Measurements from ENCODE around the gene CTDSPL.

The CTDSPL gene

GRCh38 chr3:37918627-37919026 is 56.9 kb downstream of the CTDSPL start:
- no peak overlapping the region for H4K8ac ChIP-seq (ENCODE audit: low read length)
- H2AK5ac ChIP-seq (ENCODE audit: low read length, severe bottlenecking) = no peak overlapping the region
- H2BK120ac ChIP-seq (ENCODE audit: low read depth, low read length) = no peak overlapping the region
- H3K9me3 ChIP-seq (ENCODE audit: control insufficient read depth, low read length) = no peaks in the 10 kb centered on the region
- H3K14ac ChIP-seq (ENCODE audit: low read length in 2 of 2) = no peak overlapping the region
- H3K18ac ChIP-seq (ENCODE audit: low read depth in 1 of 2, low read length in 2 of 2) = no peak overlapping the region
- DNase-seq = no peak
- no peak overlapping the region for H3K27ac ChIP-seq (ENCODE audit: low read length, poor library complexity, severe bottlenecking)
- H2AFZ ChIP-seq (ENCODE audit: low read depth, low read length) = no peak overlapping the region
- peaks cover 32% of the 10 kb centered on the region for H3K79me1 ChIP-seq (replicated peaks; ENCODE audit: low read length, poor library complexity, severe bottlenecking)
- peaks cover 16% of the 10 kb centered on the region for H3K4me1 ChIP-seq (ENCODE audit: control insufficient read depth, insufficient read depth, low read depth, low read length)
- no peaks in the 10 kb centered on the region for H3K27me3 ChIP-seq (ENCODE audit: control insufficient read depth in 1 of 2, insufficient read depth in 1 of 2, low read length in 2 of 2)
- no peak overlapping the region for H3K4me2 ChIP-seq (ENCODE audit: low read length, poor library complexity, severe bottlenecking)
- H3K9ac ChIP-seq (ENCODE audit: low read length) = no peak overlapping the region
- H2BK15ac ChIP-seq (ENCODE audit: low read depth, poor library complexity, severe bottlenecking) = no peak overlapping the region
- no peak overlapping the region for H4K91ac ChIP-seq (ENCODE audit: low read length)
- no peak overlapping the region for H3K4ac ChIP-seq (ENCODE audit: low read depth in 1 of 2, low read length in 2 of 2)
- H3K36me3 ChIP-seq (ENCODE audit: control insufficient read depth in 1 of 2, insufficient read depth in 2 of 2, low read depth in 1 of 2, low read length in 2 of 2) = peaks cover 0 to 2% of the 10 kb centered on the region in 2 experiments
- no peak overlapping the region for H3K4me3 ChIP-seq (ENCODE audit: insufficient read depth in 1 of 2, low read depth in 1 of 2, low read length in 2 of 2)
- no peak overlapping the region for H3K23ac ChIP-seq (ENCODE audit: low read length in 2 of 2)
- H2BK12ac ChIP-seq (ENCODE audit: low read length in 2 of 2) = no peak overlapping the region
- no peak overlapping the region for H2BK5ac ChIP-seq (ENCODE audit: low read depth, low read length, poor library complexity, severe bottlenecking)
- no CpG with 5 or more reads among the region's 1 CpG for WGBS

- Histone ChIP-seq H2BK15ac (ENCODE audit: low read depth, poor library complexity, severe bottlenecking) (no peak overlapping the region), H4K91ac (ENCODE audit: low read length) (no peak overlapping the region), H3K9ac (ENCODE audit: low read length) (no peak overlapping the region), H3K14ac (ENCODE audit: low read length in 2 of 2) (no peak overlapping the region), H3K4me2 (ENCODE audit: low read length, poor library complexity, severe bottlenecking) (no peak overlapping the region), H3K18ac (ENCODE audit: low read depth in 1 of 2, low read length in 2 of 2) (no peak overlapping the region), H3K36me3 (ENCODE audit: control insufficient read depth in 1 of 2, insufficient read depth in 2 of 2, low read depth in 1 of 2, low read length in 2 of 2) (peaks cover 0 to 2% of the 10 kb centered on the region in 2 experiments), H3K79me1 (replicated peaks; ENCODE audit: low read length, poor library complexity, severe bottlenecking) (peaks cover 33% of the 10 kb centered on the region), H2AK5ac (ENCODE audit: low read length, severe bottlenecking) (no peak overlapping the region), H3K9me3 (ENCODE audit: control insufficient read depth, low read length) (no peaks in the 10 kb centered on the region), H3K4ac (ENCODE audit: low read depth in 1 of 2, low read length in 2 of 2) (no peak overlapping the region), H2BK12ac (ENCODE audit: low read length in 2 of 2) (peak overlapping the region in 1 of 2 experiments; percentile 65), H3K4me1 (ENCODE audit: control insufficient read depth, insufficient read depth, low read depth, low read length) (peaks cover 20% of the 10 kb centered on the region), H3K27me3 (ENCODE audit: control insufficient read depth in 1 of 2, insufficient read depth in 1 of 2, low read length in 2 of 2) (no peaks in the 10 kb centered on the region), H3K23ac (ENCODE audit: low read length in 2 of 2) (no peak overlapping the region), H3K4me3 (ENCODE audit: insufficient read depth in 1 of 2, low read depth in 1 of 2, low read length in 2 of 2) (no peak overlapping the region), H2AFZ (ENCODE audit: low read depth, low read length) (no peak overlapping the region), H2BK120ac (ENCODE audit: low read depth, low read length) (no peak overlapping the region), H4K8ac (ENCODE audit: low read length) (peak overlapping the region; percentile 35), H3K27ac (ENCODE audit: low read length, poor library complexity, severe bottlenecking) (no peak overlapping the region), H2BK5ac (ENCODE audit: low read depth, low read length, poor library complexity, severe bottlenecking) (no peak overlapping the region)
- WGBS = 92% methylated on average over 4 of the region's 4 CpGs
- DNase-seq = no peak
Measured at GRCh38 chr3:37920156-37920699, 58.5 kb downstream of the CTDSPL start.

DNA sequence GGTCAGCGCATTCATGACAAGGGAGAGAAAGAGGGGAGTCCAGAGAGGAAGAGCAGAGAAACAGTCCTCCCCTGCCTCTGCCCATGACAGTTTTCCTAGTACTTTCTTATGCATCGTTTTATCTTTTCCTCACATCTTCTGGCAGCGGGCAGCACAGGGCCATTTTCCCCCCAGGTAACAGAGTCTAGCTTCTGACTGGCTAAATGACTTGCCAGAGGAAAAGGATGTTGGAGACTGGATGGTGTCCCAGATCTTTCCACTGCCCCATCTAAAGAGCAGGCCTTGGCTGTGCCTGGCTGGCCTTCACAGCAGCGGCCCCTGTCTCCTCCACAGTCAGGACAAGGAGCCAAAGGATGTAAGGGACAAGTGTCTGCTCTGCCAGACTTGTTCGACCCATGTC is 59.3 kb downstream of the CTDSPL start:
- no peaks in the 10 kb centered on the region for H3K9me3 ChIP-seq (ENCODE audit: control insufficient read depth, low read length)
- no peak for DNase-seq
- WGBS = 100% methylated on average over 5 of the region's 5 CpGs

GRCh38 chr3:37922721-37923568 is 61.3 kb downstream of the CTDSPL start:
- H2AFZ ChIP-seq (ENCODE audit: low read depth, low read length) = no peak overlapping the region
- peak overlapping the region in 1 of 2 experiments; percentile 3 for H3K23ac ChIP-seq (ENCODE audit: low read length in 2 of 2)
- peak overlapping the region in 1 of 2 experiments; percentile 19 for H3K18ac ChIP-seq (ENCODE audit: low read depth in 1 of 2, low read length in 2 of 2)
- H3K9me3 ChIP-seq (ENCODE audit: control insufficient read depth, low read length) = no peaks in the 10 kb centered on the region
- H2BK12ac ChIP-seq (ENCODE audit: low read length in 2 of 2) = no peak overlapping the region
- peak overlapping the region; percentile 1 for H4K8ac ChIP-seq (ENCODE audit: low read length)
- H2BK120ac ChIP-seq (ENCODE audit: low read depth, low read length) = no peak overlapping the region
- H3K4me3 ChIP-seq (ENCODE audit: insufficient read depth in 1 of 2, low read depth in 1 of 2, low read length in 2 of 2) = peak overlapping the region in 1 of 2 experiments; percentile 3
- H3K4me2 ChIP-seq (ENCODE audit: low read length, poor library complexity, severe bottlenecking) = no peak overlapping the region
- peak overlapping the region in 1 of 2 experiments; percentile 58 for H3K14ac ChIP-seq (ENCODE audit: low read length in 2 of 2)
- peaks cover 27% of the 10 kb centered on the region for H3K4me1 ChIP-seq (ENCODE audit: control insufficient read depth, insufficient read depth, low read depth, low read length)
- peaks cover 32% of the 10 kb centered on the region for H3K79me1 ChIP-seq (replicated peaks; ENCODE audit: low read length, poor library complexity, severe bottlenecking)
- H2AK5ac ChIP-seq (ENCODE audit: low read length, severe bottlenecking) = no peak overlapping the region
- no peak overlapping the region for H3K27ac ChIP-seq (ENCODE audit: low read length, poor library complexity, severe bottlenecking)
- no peak overlapping the region for H4K91ac ChIP-seq (ENCODE audit: low read length)
- WGBS = 79% methylated on average over 4 of the region's 5 CpGs
- H3K36me3 ChIP-seq (ENCODE audit: control insufficient read depth in 1 of 2, insufficient read depth in 2 of 2, low read depth in 1 of 2, low read length in 2 of 2) = peaks cover 0 to 2% of the 10 kb centered on the region in 2 experiments
- peak overlapping the region; percentile 10 for H3K9ac ChIP-seq (ENCODE audit: low read length)
- DNase-seq = peak; percentile 71
- no peaks in the 10 kb centered on the region for H3K27me3 ChIP-seq (ENCODE audit: control insufficient read depth in 1 of 2, insufficient read depth in 1 of 2, low read length in 2 of 2)
- no peak overlapping the region for H2BK15ac ChIP-seq (ENCODE audit: low read depth, poor library complexity, severe bottlenecking)
- no peak overlapping the region for H3K4ac ChIP-seq (ENCODE audit: low read depth in 1 of 2, low read length in 2 of 2)
- no peak overlapping the region for H2BK5ac ChIP-seq (ENCODE audit: low read depth, low read length, poor library complexity, severe bottlenecking)

More for the DNA sequence above, 59.3 kb downstream of the CTDSPL start:
- Histone ChIP-seq H2AK5ac (ENCODE audit: low read length, severe bottlenecking) (no peak overlapping the region), H3K4me1 (ENCODE audit: control insufficient read depth, insufficient read depth, low read depth, low read length) (peaks cover 24% of the 10 kb centered on the region), H2BK120ac (ENCODE audit: low read depth, low read length) (no peak overlapping the region), H3K79me1 (replicated peaks; ENCODE audit: low read length, poor library complexity, severe bottlenecking) (peaks cover 33% of the 10 kb centered on the region), H3K27me3 (ENCODE audit: control insufficient read depth in 1 of 2, insufficient read depth in 1 of 2, low read length in 2 of 2) (no peaks in the 10 kb centered on the region), H2AFZ (ENCODE audit: low read depth, low read length) (no peak overlapping the region), H3K14ac (ENCODE audit: low read length in 2 of 2) (no peak overlapping the region), H3K27ac (ENCODE audit: low read length, poor library complexity, severe bottlenecking) (no peak overlapping the region), H3K9ac (ENCODE audit: low read length) (no peak overlapping the region), H3K4me2 (ENCODE audit: low read length, poor library complexity, severe bottlenecking) (no peak overlapping the region), H3K23ac (ENCODE audit: low read length in 2 of 2) (no peak overlapping the region), H3K36me3 (ENCODE audit: control insufficient read depth in 1 of 2, insufficient read depth in 2 of 2, low read depth in 1 of 2, low read length in 2 of 2) (peaks cover 0 to 2% of the 10 kb centered on the region in 2 experiments), H2BK5ac (ENCODE audit: low read depth, low read length, poor library complexity, severe bottlenecking) (no peak overlapping the region), H3K4ac (ENCODE audit: low read depth in 1 of 2, low read length in 2 of 2) (no peak overlapping the region), H2BK12ac (ENCODE audit: low read length in 2 of 2) (no peak overlapping the region), H4K91ac (ENCODE audit: low read length) (no peak overlapping the region), H3K18ac (ENCODE audit: low read depth in 1 of 2, low read length in 2 of 2) (no peak overlapping the region), H4K8ac (ENCODE audit: low read length) (no peak overlapping the region), H2BK15ac (ENCODE audit: low read depth, poor library complexity, severe bottlenecking) (no peak overlapping the region), H3K4me3 (ENCODE audit: insufficient read depth in 1 of 2, low read depth in 1 of 2, low read length in 2 of 2) (no peak overlapping the region)
